HepG2 (cell line): ENCODE data around the gene ANKRD10. TPM values are rescaled to one million over a fixed set of nuclear protein-coding genes. Genes with fewer than 3 reads are reported as not detected.

Experiments used
- ATAC-seq: fragments of 200-7000 bp; cut with Tn5 transposase; 3 replicates; pipeline ENCODE4 v1.9.1; 2020; ENCODE audit warnings: mild to moderate bottlenecking, moderate library complexity
- BruUV-seq: library from RNA; stranded (reverse); fragments of 400-500 nt; replicated peaks from 2 replicates; lab custom pipeline; 2021; lab: Mats Ljungman, UMichigan
- CTCF ChIA-PET: fragments of 300-600 bp; formaldehyde crosslinking; extraction: SDS; loops from one replicate; lab custom pipeline; 2021; ENCODE audit warnings: low total read pairs, inconsistent platforms, low intra/inter-chr PET ratio; lab: Yijun Ruan, JAX
- POLR2A ChIA-PET: fragments of 350-600 bp; sonication (Branson Sonifier 250); formaldehyde crosslinking; loops from one replicate; lab custom pipeline; 2020; ENCODE audit warnings: antibody characterized with exemption, inconsistent platforms; lab: Yijun Ruan, JAX
- DNase-seq: peaks from one replicate; pipeline ENCODE4 v3.0.0-alpha.2; 2015; ENCODE audit warnings: low spot score
- FAIRE-seq: peaks from 3 replicates; lab custom pipeline; 2011; peaks lifted over from hg19 to GRCh38; lab: Jason Lieb, UNC
- H2AFZ ChIP-seq: one replicate; pipeline ENCODE4 v1.6.1; 2011; ENCODE audit warnings: low read length, inconsistent platforms
- H3K27ac ChIP-seq: fragments of 300-600 bp; 3 replicates; pipeline ENCODE4 v1.8.0; 2011; ENCODE audit warnings: mixed run types, mild to moderate bottlenecking, mixed read lengths, low read length, inconsistent platforms; ENCODE audit not compliant: insufficient read depth; ENCODE audit errors: extremely low read length
- H3K27me3 ChIP-seq, 2 experiments: fragments of 200-600 bp in 1 of 2; 2 replicates in 1 of 2; 3 replicates in 1 of 2; pipeline versions ENCODE4 v1.6.0 to v1.8.0; 2011; ENCODE audit warnings: low read length in 2 of 2, mild to moderate bottlenecking in 2 of 2, moderate library complexity in 2 of 2, inconsistent platforms in 1 of 2; ENCODE audit not compliant: insufficient read depth in 2 of 2, control insufficient read depth in 1 of 2
- H3K36me3 ChIP-seq, 2 experiments: fragments of 200-600 bp in 1 of 2; replicated peaks in 1 of 2; 2 replicates in 1 of 2; 3 replicates in 1 of 2; pipeline versions ENCODE4 v1.5.1 to v1.8.0; 2011; ENCODE audit warnings: low read length in 2 of 2, inconsistent platforms in 1 of 2; ENCODE audit not compliant: insufficient read depth in 2 of 2, control insufficient read depth in 1 of 2
- H3K4me1 ChIP-seq: 2 replicates; pipeline ENCODE4 v1.5.1; 2012; ENCODE audit warnings: low read length, inconsistent platforms; ENCODE audit not compliant: insufficient read depth
- H3K4me2 ChIP-seq: 2 replicates; pipeline ENCODE4 v1.6.0; 2011; ENCODE audit warnings: low read depth, low read length, inconsistent platforms
- H3K4me3 ChIP-seq, 3 experiments: fragments of 200-600 bp in 1 of 3; sonication (generic), shearing (Covaris generic) in 1 of 3; replicated peaks in 1 of 3; 2 replicates each; pipeline ENCODE4 v1.5.1; 2011 to 2016; ENCODE audit warnings: low read length in 3 of 3, inconsistent platforms in 2 of 3, low read depth in 2 of 3, mild to moderate bottlenecking in 2 of 3, control low read depth in 1 of 3, mixed read lengths in 1 of 3; ENCODE audit not compliant: insufficient read depth in 1 of 3
- H3K79me2 ChIP-seq: one replicate; pipeline ENCODE4 v1.6.1; 2011; ENCODE audit warnings: low read length, inconsistent platforms; ENCODE audit not compliant: insufficient read depth
- H3K9ac ChIP-seq: 2 replicates; pipeline ENCODE4 v1.6.0; 2011; ENCODE audit warnings: mild to moderate bottlenecking, low read depth, low read length, inconsistent platforms; ENCODE audit not compliant: insufficient read depth
- H3K9me3 ChIP-seq: 2 replicates; pipeline ENCODE4 v1.5.1; 2012; ENCODE audit warnings: mild to moderate bottlenecking, low read length
- H4K20me1 ChIP-seq: 2 replicates; pipeline ENCODE4 v1.6.0; 2011; ENCODE audit warnings: inconsistent platforms, mild to moderate bottlenecking, low read length, moderate library complexity; ENCODE audit not compliant: insufficient read depth
- HMG20B ChIP-seq: conservative IDR thresholded peaks from 2 replicates; pipeline ENCODE4 v1.6.1; 2016; ENCODE audit warnings: missing genetic modification reagents, missing compliant biosample characterization
- JUN ChIP-seq: sonication (generic); formaldehyde crosslinking; IDR thresholded peaks from 2 replicates; pipeline ENCODE4 v1.4.0; 2020; ENCODE audit warnings: mild to moderate bottlenecking, missing genetic modification reagents
- MEIS1 ChIP-seq: sonication (generic); formaldehyde crosslinking; IDR thresholded peaks from 2 replicates; pipeline ENCODE4 v1.9.0; 2021; ENCODE audit warnings: mild to moderate bottlenecking, missing genetic modification reagents, moderate library complexity, borderline replicate concordance
- NAIF1 ChIP-seq: sonication (generic); formaldehyde crosslinking; IDR thresholded peaks from 2 replicates; pipeline ENCODE4 v1.5.0; 2020; ENCODE audit warnings: mild to moderate bottlenecking, missing genetic modification reagents, borderline replicate concordance
- NR3C1 ChIP-seq: sonication (generic); formaldehyde crosslinking; IDR thresholded peaks from 2 replicates; pipeline ENCODE4 v1.4.0; 2020; ENCODE audit warnings: missing genetic modification reagents
- RBM22 ChIP-seq: fragments of 200-400 bp; formaldehyde crosslinking; optimal IDR thresholded peaks from 2 replicates; pipeline ENCODE3; 2017; ENCODE audit warnings: mild to moderate bottlenecking, low read length, moderate library complexity
- TAF15 ChIP-seq: fragments of 200-400 bp; formaldehyde crosslinking; IDR thresholded peaks from one replicate; pipeline ENCODE4 v1.6.1; 2018; ENCODE audit warnings: mild to moderate bottlenecking, low read depth, low read length; ENCODE audit not compliant: poor library complexity, severe bottlenecking
- ZNF260 ChIP-seq: sonication (generic); formaldehyde crosslinking; IDR thresholded peaks from 2 replicates; pipeline ENCODE4 v1.4.0; 2020; ENCODE audit warnings: missing genetic modification reagents, low read depth, mild to moderate bottlenecking, borderline replicate concordance
- ZNF333 ChIP-seq: sonication (generic); formaldehyde crosslinking; IDR thresholded peaks from 2 replicates; pipeline ENCODE4 v1.4.0; 2020; ENCODE audit warnings: mild to moderate bottlenecking, missing genetic modification reagents, borderline replicate concordance
- ZNF766 ChIP-seq: sonication (generic); formaldehyde crosslinking; IDR thresholded peaks from 2 replicates; pipeline ENCODE4 v1.5.0; 2020; ENCODE audit warnings: missing genetic modification reagents, borderline replicate concordance
- WGBS: methylation state at CpG from one replicate; pipeline ENCODE4 v1.1.6; 2017; ENCODE audit warnings: low lambda C conversion rate; 5-methylcytosine and 5-hydroxymethylcytosine counted together
- in situ Hi-C: cut with HindIII; loops from 2 replicates; pipeline ENCODE4 v1.10.0; 2017; ENCODE audit warnings: low pct_unique_long_range_greater_than_20kb; ENCODE audit not compliant: extremely low pct_ligation_motif_present
- intact Hi-C: fragments of 100-400 bp; cut with micrococcal nuclease; formaldehyde crosslinking; loops from one replicate; pipeline ENCODE4 v1.10.0; 2022; ENCODE audit not compliant: unreplicated experiment
- polyA plus RNA-seq, 8 experiments: library from polyadenylated mRNA; depleted of rRNA in 3 of 8; stranded (reverse) in 7 of 8; unstranded in 1 of 8; fragments of >200 nt; fragmentation: Illumina TruSeq in 4 of 8; extraction: Trizol in 4 of 8; gene quantifications; 2 replicates each; pipeline versions ENCODE4 v1.2.1 to v1.2.3, GENCODE V29; 2011 to 2016; ENCODE audit warnings: low read depth in 4 of 8, missing spikeins in 1 of 8, mixed read lengths in 1 of 8; ENCODE audit not compliant: insufficient read depth in 1 of 8
- total RNA-seq, 5 experiments: library from RNA; depleted of rRNA; stranded (reverse); fragments of >200 nt; fragmentation: Illumina TruSeq; extraction: Trizol; gene quantifications; 2 replicates each; pipeline ENCODE4 v1.2.3, GENCODE V29; 2016; ENCODE audit warnings: low read depth in 1 of 5
- TF ChIP-seq, protein P1 (sequence below): sonication (generic); formaldehyde crosslinking; IDR thresholded peaks from 2 replicates; pipeline ENCODE4 v1.4.0; 2020; ENCODE audit warnings: missing genetic modification reagents
- TF ChIP-seq, protein P2 (sequence below): sonication (generic); formaldehyde crosslinking; IDR thresholded peaks from 2 replicates; pipeline ENCODE4 v1.4.0; 2020; ENCODE audit warnings: missing genetic modification reagents

ANKRD10 gene
- total and polyA plus RNA-seq, 2 of the 13 experiments (the other 11 are each of a cell fraction or from before 2014, with no cell fraction given), result 108 to 115 TPM

DNA sequence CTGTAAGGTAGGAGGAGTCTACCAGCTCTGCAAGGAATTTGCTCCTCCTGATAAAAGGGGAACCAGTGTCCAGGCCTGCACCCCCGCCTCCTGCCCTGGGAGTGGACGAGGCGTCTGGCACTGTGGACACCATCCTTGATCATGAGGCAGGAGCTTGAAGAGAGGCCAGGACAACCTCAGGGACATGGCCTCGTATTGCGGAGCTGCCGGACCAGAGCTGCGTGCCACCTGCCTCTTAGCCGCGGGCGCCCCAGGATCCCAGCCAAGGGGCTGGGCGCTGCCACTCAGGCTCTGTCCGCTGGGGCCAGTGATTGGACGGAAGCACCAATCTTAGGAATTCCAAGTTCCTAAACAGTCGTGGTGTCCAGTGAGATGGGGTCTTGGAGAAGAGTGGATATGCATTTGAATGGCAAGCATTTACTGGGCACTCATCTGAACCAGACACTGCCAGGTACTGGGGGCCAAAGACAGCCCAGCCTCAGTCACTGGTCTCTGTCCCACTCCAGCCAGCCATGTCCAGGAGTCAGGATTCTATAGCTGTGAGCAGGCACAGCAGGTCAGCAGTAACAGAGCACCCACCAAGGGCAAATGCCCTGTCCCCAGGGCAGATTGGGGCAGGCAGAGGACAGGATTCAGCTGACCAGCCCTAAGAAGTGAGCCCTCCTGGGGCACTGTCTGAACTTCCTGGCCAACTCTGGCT lies 39.1 kb upstream of the ANKRD10 start:
- TF ChIP-seq MEIS1 (no peak), NR3C1 (CRISPR knock-in tag) (no peak), JUN (CRISPR knock-in tag) (no peak), NAIF1 (no peak), ZNF260 (CRISPR knock-in tag) (no peak), ZNF766 (no peak), ZNF333 (CRISPR knock-in tag) (no peak), TAF15 (no peak), HMG20B (CRISPR knock-in tag) (no peak), RBM22 (no peak)
- TF ChIP-seq, protein P1, sequence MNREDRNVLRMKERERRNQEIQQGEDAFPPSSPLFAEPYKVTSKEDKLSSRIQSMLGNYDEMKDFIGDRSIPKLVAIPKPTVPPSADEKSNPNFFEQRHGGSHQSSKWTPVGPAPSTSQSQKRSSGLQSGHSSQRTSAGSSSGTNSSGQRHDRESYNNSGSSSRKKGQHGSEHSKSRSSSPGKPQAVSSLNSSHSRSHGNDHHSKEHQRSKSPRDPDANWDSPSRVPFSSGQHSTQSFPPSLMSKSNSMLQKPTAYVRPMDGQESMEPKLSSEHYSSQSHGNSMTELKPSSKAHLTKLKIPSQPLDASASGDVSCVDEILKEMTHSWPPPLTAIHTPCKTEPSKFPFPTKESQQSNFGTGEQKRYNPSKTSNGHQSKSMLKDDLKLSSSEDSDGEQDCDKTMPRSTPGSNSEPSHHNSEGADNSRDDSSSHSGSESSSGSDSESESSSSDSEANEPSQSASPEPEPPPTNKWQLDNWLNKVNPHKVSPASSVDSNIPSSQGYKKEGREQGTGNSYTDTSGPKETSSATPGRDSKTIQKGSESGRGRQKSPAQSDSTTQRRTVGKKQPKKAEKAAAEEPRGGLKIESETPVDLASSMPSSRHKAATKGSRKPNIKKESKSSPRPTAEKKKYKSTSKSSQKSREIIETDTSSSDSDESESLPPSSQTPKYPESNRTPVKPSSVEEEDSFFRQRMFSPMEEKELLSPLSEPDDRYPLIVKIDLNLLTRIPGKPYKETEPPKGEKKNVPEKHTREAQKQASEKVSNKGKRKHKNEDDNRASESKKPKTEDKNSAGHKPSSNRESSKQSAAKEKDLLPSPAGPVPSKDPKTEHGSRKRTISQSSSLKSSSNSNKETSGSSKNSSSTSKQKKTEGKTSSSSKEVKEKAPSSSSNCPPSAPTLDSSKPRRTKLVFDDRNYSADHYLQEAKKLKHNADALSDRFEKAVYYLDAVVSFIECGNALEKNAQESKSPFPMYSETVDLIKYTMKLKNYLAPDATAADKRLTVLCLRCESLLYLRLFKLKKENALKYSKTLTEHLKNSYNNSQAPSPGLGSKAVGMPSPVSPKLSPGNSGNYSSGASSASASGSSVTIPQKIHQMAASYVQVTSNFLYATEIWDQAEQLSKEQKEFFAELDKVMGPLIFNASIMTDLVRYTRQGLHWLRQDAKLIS (CRISPR knock-in tag), result no peak
- TF ChIP-seq, protein P2, sequence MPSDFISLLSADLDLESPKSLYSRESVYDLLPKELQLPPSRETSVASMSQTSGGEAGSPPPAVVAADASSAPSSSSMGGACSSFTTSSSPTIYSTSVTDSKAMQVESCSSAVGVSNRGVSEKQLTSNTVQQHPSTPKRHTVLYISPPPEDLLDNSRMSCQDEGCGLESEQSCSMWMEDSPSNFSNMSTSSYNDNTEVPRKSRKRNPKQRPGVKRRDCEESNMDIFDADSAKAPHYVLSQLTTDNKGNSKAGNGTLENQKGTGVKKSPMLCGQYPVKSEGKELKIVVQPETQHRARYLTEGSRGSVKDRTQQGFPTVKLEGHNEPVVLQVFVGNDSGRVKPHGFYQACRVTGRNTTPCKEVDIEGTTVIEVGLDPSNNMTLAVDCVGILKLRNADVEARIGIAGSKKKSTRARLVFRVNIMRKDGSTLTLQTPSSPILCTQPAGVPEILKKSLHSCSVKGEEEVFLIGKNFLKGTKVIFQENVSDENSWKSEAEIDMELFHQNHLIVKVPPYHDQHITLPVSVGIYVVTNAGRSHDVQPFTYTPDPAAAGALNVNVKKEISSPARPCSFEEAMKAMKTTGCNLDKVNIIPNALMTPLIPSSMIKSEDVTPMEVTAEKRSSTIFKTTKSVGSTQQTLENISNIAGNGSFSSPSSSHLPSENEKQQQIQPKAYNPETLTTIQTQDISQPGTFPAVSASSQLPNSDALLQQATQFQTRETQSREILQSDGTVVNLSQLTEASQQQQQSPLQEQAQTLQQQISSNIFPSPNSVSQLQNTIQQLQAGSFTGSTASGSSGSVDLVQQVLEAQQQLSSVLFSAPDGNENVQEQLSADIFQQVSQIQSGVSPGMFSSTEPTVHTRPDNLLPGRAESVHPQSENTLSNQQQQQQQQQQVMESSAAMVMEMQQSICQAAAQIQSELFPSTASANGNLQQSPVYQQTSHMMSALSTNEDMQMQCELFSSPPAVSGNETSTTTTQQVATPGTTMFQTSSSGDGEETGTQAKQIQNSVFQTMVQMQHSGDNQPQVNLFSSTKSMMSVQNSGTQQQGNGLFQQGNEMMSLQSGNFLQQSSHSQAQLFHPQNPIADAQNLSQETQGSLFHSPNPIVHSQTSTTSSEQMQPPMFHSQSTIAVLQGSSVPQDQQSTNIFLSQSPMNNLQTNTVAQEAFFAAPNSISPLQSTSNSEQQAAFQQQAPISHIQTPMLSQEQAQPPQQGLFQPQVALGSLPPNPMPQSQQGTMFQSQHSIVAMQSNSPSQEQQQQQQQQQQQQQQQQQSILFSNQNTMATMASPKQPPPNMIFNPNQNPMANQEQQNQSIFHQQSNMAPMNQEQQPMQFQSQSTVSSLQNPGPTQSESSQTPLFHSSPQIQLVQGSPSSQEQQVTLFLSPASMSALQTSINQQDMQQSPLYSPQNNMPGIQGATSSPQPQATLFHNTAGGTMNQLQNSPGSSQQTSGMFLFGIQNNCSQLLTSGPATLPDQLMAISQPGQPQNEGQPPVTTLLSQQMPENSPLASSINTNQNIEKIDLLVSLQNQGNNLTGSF, result no peak
- intact Hi-C loops, result no loop called here
- H3K9ac ChIP-seq, result no peak overlapping the region
- H3K27ac ChIP-seq, result no peak overlapping the region
- no peaks in the 10 kb centered on the region for H3K79me2 ChIP-seq
- H3K27me3 ChIP-seq, result peaks cover 3 to 8% of the 10 kb centered on the region in 2 experiments; a peak in 2 of 5 replicates
- no peak for ATAC-seq
- H2AFZ ChIP-seq, result no peak overlapping the region
- H3K4me1 ChIP-seq, result no peaks in the 10 kb centered on the region
- no peaks in the 10 kb centered on the region for H3K36me3 ChIP-seq
- no peaks in the 10 kb centered on the region for H3K9me3 ChIP-seq
- DNase-seq, result no peak
- no peaks in the 10 kb centered on the region for H4K20me1 ChIP-seq
- no peak overlapping the region for H3K4me2 ChIP-seq
- H3K4me3 ChIP-seq, result no peak overlapping the region
- no peak for FAIRE-seq
- BruUV-seq, result no TSS peak
- ChIA-PET POLR2A (interaction anchor here (0.8 kb wide), 1 partner anchor 241 kb away, joined by 3 read pairs; no protein-coding TSS in a partner anchor), CTCF (no interaction called here)
- in situ Hi-C loops, result loop anchor here (10.0 kb wide), 1 partner anchor 1441 kb away; no protein-coding TSS in a partner anchor
- 64% methylated on average over 4 of the region's 14 CpGs for WGBS
